ENCODE data around the gene PKP2. TPM values are rescaled to one million over a fixed set of nuclear protein-coding genes. Genes with fewer than 3 reads are reported as not detected.

The PKP2 gene
- total RNA-seq, 2 donors from 2014 or later, result 0.54 to 8.8 TPM

- Histone ChIP-seq H3K27ac (no peak overlapping the region), H3K4me1 (ENCODE audit: control insufficient read depth in 1 of 2, low read depth in 2 of 2) (no peaks in the 10 kb centered on the region), H3K9me3 (no peaks in the 10 kb centered on the region), H3K4me3 (no peak overlapping the region), H3K36me3 (no peaks in the 10 kb centered on the region), H3K27me3 (replicated peaks; ENCODE audit: insufficient read depth) (no peaks in the 10 kb centered on the region)
- DNase-seq (ENCODE audit: low spot score) (no peak), ATAC-seq (ENCODE audit: insufficient number of reproducible peaks, low FRiP score, low read depth) (no peak)
- TF ChIP-seq CTCF (IDR thresholded peaks at IDR 0.05), result no peak
These were observed 53.0 kb downstream of the PKP2 start for GRCh38 chr12:32843528-32844095.

GRCh38 chr12:32841061-32841460, 55.5 kb downstream of the PKP2 start:
- no peaks in the 10 kb centered on the region for H3K36me3 ChIP-seq
- no peak overlapping the region for H3K4me3 ChIP-seq
- H3K27me3 ChIP-seq (replicated peaks; ENCODE audit: insufficient read depth), result no peaks in the 10 kb centered on the region
- ATAC-seq (ENCODE audit: insufficient number of reproducible peaks, low FRiP score, low read depth) (no peak), DNase-seq (ENCODE audit: low spot score) (no peak)
- no peak overlapping the region for H3K27ac ChIP-seq
- no peaks in the 10 kb centered on the region for H3K4me1 ChIP-seq (ENCODE audit: control insufficient read depth in 1 of 2, low read depth in 2 of 2)
- TF ChIP-seq CTCF (IDR thresholded peaks at IDR 0.05), result no peak
- H3K9me3 ChIP-seq, result no peaks in the 10 kb centered on the region

- DNase-seq (ENCODE audit: low spot score), result no peak
- no peak overlapping the region for H3K4me3 ChIP-seq
- H3K36me3 ChIP-seq, result no peaks in the 10 kb centered on the region
- H3K27me3 ChIP-seq (replicated peaks; ENCODE audit: insufficient read depth), result no peaks in the 10 kb centered on the region
- no peak for ATAC-seq (ENCODE audit: insufficient number of reproducible peaks, low FRiP score, low read depth)
- H3K9me3 ChIP-seq, result no peaks in the 10 kb centered on the region
- no peak for TF ChIP-seq CTCF (IDR thresholded peaks at IDR 0.05)
- H3K4me1 ChIP-seq (ENCODE audit: control insufficient read depth in 1 of 2, low read depth in 2 of 2), result no peaks in the 10 kb centered on the region
- H3K27ac ChIP-seq, result no peak overlapping the region
These were observed 56.7 kb downstream of the PKP2 start for GRCh38 chr12:32839828-32840227.

GRCh38 chr12:32837974-32838373, 58.6 kb downstream of the PKP2 start:
- Histone ChIP-seq H3K9me3 (no peaks in the 10 kb centered on the region), H3K27ac (no peak overlapping the region), H3K4me1 (ENCODE audit: control insufficient read depth in 1 of 2, low read depth in 2 of 2) (no peaks in the 10 kb centered on the region), H3K36me3 (no peaks in the 10 kb centered on the region), H3K4me3 (no peak overlapping the region), H3K27me3 (replicated peaks; ENCODE audit: insufficient read depth) (no peaks in the 10 kb centered on the region)
- TF ChIP-seq CTCF (IDR thresholded peaks at IDR 0.05), result no peak
- no peak for ATAC-seq (ENCODE audit: insufficient number of reproducible peaks, low FRiP score, low read depth)
- DNase-seq (ENCODE audit: low spot score), result no peak

GRCh38 chr12:32836710-32837109, 59.9 kb downstream of the PKP2 start:
- H3K9me3 ChIP-seq, result no peaks in the 10 kb centered on the region
- H3K27ac ChIP-seq, result no peak overlapping the region
- no peak overlapping the region for H3K4me3 ChIP-seq
- H3K4me1 ChIP-seq (ENCODE audit: control insufficient read depth in 1 of 2, low read depth in 2 of 2), result no peaks in the 10 kb centered on the region
- H3K36me3 ChIP-seq, result no peaks in the 10 kb centered on the region
- H3K27me3 ChIP-seq (replicated peaks; ENCODE audit: insufficient read depth), result no peaks in the 10 kb centered on the region
- no peak for TF ChIP-seq CTCF (IDR thresholded peaks at IDR 0.05)
- DNase-seq (ENCODE audit: low spot score) (no peak), ATAC-seq (ENCODE audit: insufficient number of reproducible peaks, low FRiP score, low read depth) (no peak)

All from thoracic aorta (tissue), 2 donors.